ENCODE measurements around the gene JMJD6. TPM values are rescaled to one million over a fixed set of nuclear protein-coding genes. Genes with fewer than 3 reads are reported as not detected.
A peak's percentile ranks its signal among the peaks of the same experiment; 100 is the strongest.

The JMJD6 gene
- total RNA-seq, 2 experiments from 2014 or later = 77.9 to 80.3 TPM

GRCh38 chr17:76737082-76737675 lies 10.8 kb upstream of the JMJD6 start, which contains the start of gene SRSF2:
Gene SRSF2, minus strand, starts transcription at chr17:76737331. Its CDS starts 171 bp downstream, at chr17:76737160.
- H3K4me3 Mint-ChIP-seq = peak within 1 kb of the TSS; percentile 86
- peaks cover 49% of the 10 kb centered on the region for H3K36me3 Mint-ChIP-seq (ENCODE audit: low read depth)
- POLR2A ChIA-PET = interaction anchor here (0.8 to 8.8 kb wide), 13 partner anchors 10 to 212 kb away, joined by 3 to 184 read pairs (median 6); partner anchors contain the start of genes JMJD6, METTL23 and MXRA7
- H3K9me3 Mint-ChIP-seq = no peaks in the 10 kb centered on the region
- peak; percentile 98 for DNase-seq
- peak within 1 kb of the TSS; percentile 99 for H3K27ac Mint-ChIP-seq
- H3K4me1 Mint-ChIP-seq (ENCODE audit: low read depth) = peaks cover 34% of the 10 kb centered on the region
- TF ChIP-seq CTCF (IDR thresholded peaks at IDR 0.05) = no peak
- ATAC-seq = peak; percentile 81
- intact Hi-C loops (cut with micrococcal nuclease) = no loop called here
- H3K27me3 Mint-ChIP-seq = no peaks in the 10 kb centered on the region
- CTCF ChIA-PET = interaction anchor here (3.1 to 5.9 kb wide), 2 partner anchors 22 to 23 kb away, joined by 13 to 31 read pairs; no protein-coding TSS in a partner anchor

- peak; percentile 5 for TF ChIP-seq CTCF (IDR thresholded peaks at IDR 0.05)
- H3K4me1 Mint-ChIP-seq (ENCODE audit: low read depth) = peaks cover 39% of the 10 kb centered on the region
- ChIA-PET POLR2A (interaction anchor here (0.8 to 8.8 kb wide), 10 partner anchors 11 to 212 kb away, joined by 3 to 184 read pairs (median 10); partner anchors contain the start of genes JMJD6, METTL23 and MXRA7), CTCF (interaction anchor here (5.9 kb wide), 1 partner anchor 23 kb away, joined by 31 read pairs; no protein-coding TSS in a partner anchor)
- peak; percentile 71 for DNase-seq
- H3K36me3 Mint-ChIP-seq (ENCODE audit: low read depth) = peaks cover 52% of the 10 kb centered on the region
- no peaks in the 10 kb centered on the region for H3K27me3 Mint-ChIP-seq
- ATAC-seq = peak; percentile 7
- peak overlapping the region; percentile 99 for H3K27ac Mint-ChIP-seq
- no peaks in the 10 kb centered on the region for H3K9me3 Mint-ChIP-seq
- intact Hi-C loops (cut with micrococcal nuclease) = no loop called here
- peak overlapping the region; percentile 86 for H3K4me3 Mint-ChIP-seq
Observed at GRCh38 chr17:76736349-76737081, 10.1 kb upstream of the JMJD6 start.

GRCh38 chr17:76735586-76736348 lies 9.4 kb upstream of the JMJD6 start:
- peaks cover 43% of the 10 kb centered on the region for H3K4me1 Mint-ChIP-seq (ENCODE audit: low read depth)
- peak overlapping the region; percentile 92 for H3K27ac Mint-ChIP-seq
- no peaks in the 10 kb centered on the region for H3K27me3 Mint-ChIP-seq
- intact Hi-C loops (cut with micrococcal nuclease) = no loop called here
- peak; percentile 4 for TF ChIP-seq CTCF (IDR thresholded peaks at IDR 0.05)
- ChIA-PET CTCF (interaction anchor here (1.0 to 5.9 kb wide), 2 partner anchors 8 to 22 kb away, joined by 4 to 31 read pairs; no protein-coding TSS in a partner anchor), POLR2A (interaction anchor here (0.6 to 8.8 kb wide), 15 partner anchors 8 to 876 kb away, joined by 3 to 184 read pairs (median 6); partner anchors contain the start of genes JMJD6, METTL23 and MXRA7)
- H3K9me3 Mint-ChIP-seq = no peaks in the 10 kb centered on the region
- DNase-seq (no peak), ATAC-seq (no peak)
- H3K4me3 Mint-ChIP-seq = peak overlapping the region; percentile 86
- H3K36me3 Mint-ChIP-seq (ENCODE audit: low read depth) = peaks cover 57% of the 10 kb centered on the region

GRCh38 chr17:76735006-76735405 lies 8.6 kb upstream of the JMJD6 start:
- TF ChIP-seq CTCF (IDR thresholded peaks at IDR 0.05) = no peak
- intact Hi-C loops (cut with micrococcal nuclease) = no loop called here
- no peak for ATAC-seq
- Mint-ChIP-seq H3K27ac (peak overlapping the region; percentile 92), H3K4me3 (peak overlapping the region; percentile 86), H3K9me3 (no peaks in the 10 kb centered on the region), H3K36me3 (ENCODE audit: low read depth) (peaks cover 63% of the 10 kb centered on the region), H3K27me3 (no peaks in the 10 kb centered on the region), H3K4me1 (ENCODE audit: low read depth) (peaks cover 43% of the 10 kb centered on the region)
- ChIA-PET CTCF (interaction anchor here (1.0 to 5.9 kb wide), 2 partner anchors 8 to 21 kb away, joined by 4 to 31 read pairs; no protein-coding TSS in a partner anchor), POLR2A (interaction anchor here (0.6 to 8.8 kb wide), 13 partner anchors 9 to 877 kb away, joined by 3 to 184 read pairs (median 4); partner anchors contain the start of genes JMJD6, METTL23 and MXRA7)
- no peak for DNase-seq
